EL (cell line): ENCODE measurements around the gene WNT3A.
"Not testable (repeated sequence)": the region's sequence is repeated elsewhere in the genome, so short reads cannot be mapped to it uniquely, and the experiment has no call there.

ENCODE experiments used
- DNase-seq: peaks from one replicate; pipeline ENCODE4 v3.0.0-alpha.2; 2016

WNT3A gene

DNA sequence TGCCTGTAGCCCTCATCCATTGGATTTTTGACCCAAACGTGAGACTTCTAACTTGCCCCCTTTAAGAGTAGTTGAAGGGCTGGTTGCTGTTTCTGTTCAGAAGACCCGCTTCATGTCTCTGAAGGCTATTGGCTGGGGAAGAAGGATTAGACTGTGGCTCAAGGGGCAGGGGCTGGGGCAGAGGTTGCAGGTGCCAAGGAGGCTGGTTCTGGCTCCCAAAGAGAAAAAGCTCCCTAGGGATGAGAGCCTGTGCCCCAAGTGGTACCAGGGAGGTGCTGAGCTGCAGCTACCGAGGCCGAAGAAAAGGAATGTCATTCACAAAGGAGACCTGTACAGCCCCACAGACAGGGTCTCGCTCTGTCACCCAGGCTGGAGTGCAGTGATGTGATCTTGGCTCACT is 5.8 kb downstream of the WNT3A start:
- DNase-seq, result no peak

DNA sequence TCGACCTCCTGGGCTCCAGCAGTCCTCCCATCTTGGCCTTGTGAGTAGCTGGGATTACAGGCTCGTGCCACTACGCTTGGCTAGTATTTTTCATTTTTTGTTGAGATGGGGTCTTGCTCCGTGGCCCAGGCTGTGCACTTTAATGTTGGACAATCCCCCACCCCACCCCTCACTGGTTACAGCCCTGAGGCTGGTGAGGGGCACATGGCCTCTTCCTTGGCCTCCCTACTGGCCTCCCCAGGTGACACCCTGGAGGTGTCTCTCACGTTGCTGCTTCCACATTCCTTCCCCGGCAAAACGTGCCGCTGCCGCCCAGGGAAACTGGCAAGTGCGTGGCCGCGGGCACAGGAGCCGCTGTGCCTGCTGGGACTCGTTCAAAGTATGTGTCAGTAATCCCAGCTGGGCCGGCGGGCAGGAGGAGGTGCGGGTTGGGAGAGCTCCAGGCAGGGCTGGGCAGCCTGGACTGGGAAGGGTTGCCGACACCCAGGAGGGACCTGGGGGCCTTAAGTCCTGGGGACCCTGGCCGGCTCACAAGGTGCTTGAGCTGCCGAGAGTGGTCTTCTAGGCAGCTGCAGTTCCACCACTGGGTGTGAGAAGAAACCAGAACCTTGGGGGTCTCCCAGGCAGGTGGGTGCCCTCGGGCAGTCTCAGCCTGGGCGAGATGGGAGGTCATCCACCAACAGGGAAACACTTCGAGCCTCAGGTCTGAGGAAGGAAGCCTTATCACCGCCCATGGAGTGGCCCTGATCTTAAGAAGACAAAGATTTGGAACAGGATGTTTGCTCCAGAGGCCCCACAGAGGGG is 6.5 kb downstream of the WNT3A start:
- no peak for DNase-seq

DNA sequence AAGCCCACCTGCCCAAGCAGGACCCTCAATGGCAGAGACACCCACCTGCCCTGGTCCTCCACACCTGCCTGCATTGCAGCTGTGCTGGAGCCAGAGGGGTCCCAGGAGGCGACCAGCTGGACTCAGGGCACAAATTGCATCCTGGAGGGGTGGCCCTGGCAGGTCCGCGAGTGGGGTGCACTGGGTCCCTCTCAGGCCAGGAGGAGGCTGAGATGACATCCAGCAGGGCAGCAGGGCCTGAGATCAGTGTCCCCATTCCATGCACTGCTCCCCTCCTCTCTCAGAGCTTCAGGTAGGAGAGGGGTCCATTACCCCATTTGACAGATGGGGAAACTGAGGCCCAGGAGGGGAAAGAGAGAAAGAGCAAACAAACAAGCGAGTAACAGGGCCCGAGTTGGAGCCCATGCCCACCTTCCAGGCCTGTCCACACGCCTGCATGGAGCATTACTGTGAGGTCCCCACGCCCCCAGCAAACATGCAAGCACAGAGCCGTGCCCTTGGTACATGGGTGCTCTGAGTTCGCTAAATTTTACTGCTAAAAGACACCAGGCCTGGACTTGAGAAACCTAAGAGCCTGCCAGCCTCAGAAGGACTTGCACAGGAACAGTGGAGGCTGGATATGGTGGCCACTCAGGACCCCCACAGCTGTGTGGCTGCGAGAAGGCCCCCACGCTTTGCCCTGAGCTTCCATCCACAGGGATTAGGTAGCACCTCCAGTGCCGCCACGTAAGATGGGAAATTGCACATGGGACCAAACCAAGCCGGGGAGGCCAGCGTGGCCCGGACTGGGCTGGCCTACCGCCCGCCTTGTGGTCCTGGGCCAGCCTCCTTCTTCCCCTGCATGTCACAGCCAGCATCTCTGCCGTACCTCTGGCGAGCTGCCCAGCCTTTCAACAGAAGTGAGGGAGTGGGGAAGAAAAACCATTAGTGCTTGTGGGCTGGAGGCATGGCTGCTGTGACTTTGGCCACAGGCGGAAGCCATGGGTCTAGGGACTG is 7.4 kb downstream of the WNT3A start:
- DNase-seq, result peak; percentile 24

DNA sequence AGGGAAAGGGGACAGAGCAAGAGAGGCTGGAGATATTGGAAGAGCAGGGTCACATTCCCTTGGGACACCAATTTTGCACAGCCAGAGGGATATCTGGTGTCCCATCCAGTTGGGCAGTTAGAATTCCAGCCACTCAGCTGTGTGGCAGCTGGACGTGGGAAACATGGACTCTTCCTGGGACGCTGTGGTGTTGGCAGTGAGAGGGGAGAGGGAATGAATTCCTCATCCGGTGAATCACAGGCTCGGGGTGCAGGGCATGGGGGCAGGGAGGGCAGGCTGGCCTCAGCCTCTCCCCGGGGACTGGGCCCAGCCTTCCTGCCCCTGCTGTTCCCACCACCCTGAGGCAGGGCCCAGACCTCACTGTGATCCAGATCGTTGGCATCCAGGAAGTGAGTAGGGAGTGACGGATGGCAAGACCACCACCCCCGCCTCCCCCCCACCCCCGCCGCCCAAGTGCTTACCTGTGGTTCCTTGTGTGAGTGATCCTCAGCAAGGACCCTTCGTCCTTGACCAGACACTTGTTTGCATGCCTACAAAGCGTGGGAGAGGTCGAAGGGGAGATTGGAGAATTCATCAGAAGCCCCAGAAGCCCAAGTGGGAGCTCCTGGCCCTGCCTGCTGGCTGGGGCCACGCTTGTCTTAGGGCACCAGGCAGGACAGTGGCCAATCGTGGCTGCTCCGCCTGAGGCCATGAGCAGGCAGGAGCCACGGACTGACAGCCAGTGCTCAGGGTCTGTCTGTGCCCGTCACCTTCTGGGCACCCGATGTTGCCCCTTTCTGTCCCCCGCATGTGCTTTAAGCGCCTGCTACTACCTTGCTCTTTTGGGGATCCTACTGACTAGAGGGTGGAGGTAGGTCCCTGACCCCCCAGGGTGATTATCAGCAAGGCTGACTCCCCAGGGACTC is 8.7 kb downstream of the WNT3A start:
- peak; percentile 87 for DNase-seq

DNA sequence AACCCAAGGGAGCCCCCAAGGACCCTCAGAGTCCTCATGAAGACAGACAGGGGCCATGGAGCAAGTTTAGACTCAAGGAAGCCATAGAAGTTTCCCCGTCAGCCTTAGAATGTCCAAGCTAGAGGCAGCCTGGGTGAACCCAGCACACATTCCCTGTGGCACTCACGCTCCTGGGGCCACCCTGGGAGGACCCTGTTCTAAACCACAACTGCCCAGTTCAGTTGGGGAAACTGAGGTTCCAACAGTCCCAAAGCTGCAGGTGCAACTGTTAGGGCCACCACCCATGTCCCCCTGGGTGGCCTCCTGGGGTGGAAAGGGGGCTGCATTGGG is 9.3 kb downstream of the WNT3A start:
- DNase-seq, result no peak

DNA sequence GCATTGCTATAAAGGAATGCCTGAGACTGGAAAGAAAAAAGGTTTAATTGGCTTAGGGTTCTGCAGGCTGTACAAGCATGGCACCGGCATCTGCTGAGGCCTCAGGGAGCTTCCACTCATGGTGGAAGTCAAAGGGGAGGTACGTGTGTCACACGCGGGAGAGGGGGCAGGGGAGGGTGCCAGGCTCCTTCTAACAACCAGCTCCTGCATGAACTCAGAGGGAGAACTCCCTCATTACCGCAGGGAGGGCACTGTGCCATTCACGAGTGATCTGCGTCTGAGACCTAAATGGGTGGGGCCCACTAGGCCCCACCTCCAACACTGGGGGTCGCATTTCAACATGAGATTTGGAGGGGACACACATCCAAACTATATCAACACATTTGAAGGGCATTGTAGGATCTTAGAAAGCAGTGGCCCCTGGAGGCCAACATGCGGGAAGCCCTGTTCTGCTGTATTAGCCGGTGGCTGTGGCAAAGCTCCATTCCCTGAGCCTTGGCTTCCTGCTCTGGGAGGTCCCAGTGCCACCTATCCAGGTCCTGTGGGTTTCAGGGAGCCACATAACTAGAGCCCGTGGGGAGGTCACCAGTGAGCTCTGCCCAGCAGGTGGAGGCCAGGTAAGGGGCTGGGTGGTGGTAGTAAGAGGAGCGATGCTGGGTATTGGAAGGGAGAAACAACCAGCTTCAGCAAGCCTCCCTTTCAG is 10.0 kb downstream of the WNT3A start:
- DNase-seq, result no peak

DNA sequence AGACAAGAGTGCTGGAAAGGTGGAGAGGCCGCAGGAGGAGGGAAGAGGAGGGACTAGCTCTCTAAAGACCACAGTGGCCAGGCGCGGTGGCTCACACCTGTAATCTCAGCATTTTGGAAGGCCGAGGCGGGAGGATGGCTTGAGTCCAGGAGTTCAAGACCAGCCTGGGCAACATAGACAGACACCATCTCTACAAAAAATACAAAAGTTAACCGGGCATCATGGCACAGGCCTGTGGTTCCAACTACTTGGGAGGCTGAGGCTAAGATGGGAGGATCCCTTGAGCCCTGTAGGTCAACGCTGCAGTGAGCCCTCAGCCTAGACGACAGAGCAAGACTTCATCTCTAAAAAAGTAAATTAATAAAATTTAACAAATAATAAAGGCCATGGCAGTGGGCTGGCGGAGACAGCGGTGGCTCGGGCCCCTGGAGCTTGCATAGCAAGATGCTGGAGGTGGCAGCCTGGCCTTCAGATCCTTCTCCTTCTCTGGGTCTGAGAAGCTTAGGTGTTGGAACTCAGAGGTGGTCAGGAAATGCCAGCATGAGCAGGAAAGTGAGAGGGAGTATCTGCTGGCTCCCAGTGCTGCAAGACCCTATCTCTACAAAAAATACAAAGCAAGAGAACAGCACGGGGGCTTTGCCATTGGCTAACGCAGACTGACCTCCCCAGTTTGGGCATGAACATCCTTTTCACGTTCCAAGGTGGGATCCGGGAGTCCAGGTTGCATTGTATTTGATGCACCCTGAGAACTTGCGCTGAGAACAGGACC is 10.7 kb downstream of the WNT3A start:
- DNase-seq, result no peak

DNA sequence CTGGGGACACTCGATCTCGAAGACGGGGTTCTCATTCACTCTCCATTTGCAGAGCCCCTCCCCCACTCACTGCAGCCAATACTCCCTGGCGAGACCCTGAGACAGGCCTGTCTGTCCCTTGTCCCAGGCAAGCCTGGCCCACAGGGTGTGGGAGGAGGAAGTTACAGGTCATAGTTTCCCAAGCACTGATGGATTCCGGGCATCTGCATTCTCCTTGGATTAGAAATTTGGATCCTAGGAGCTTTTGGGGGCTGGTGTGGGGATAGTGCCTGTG is 11.3 kb downstream of the WNT3A start:
- DNase-seq, result no peak

DNA sequence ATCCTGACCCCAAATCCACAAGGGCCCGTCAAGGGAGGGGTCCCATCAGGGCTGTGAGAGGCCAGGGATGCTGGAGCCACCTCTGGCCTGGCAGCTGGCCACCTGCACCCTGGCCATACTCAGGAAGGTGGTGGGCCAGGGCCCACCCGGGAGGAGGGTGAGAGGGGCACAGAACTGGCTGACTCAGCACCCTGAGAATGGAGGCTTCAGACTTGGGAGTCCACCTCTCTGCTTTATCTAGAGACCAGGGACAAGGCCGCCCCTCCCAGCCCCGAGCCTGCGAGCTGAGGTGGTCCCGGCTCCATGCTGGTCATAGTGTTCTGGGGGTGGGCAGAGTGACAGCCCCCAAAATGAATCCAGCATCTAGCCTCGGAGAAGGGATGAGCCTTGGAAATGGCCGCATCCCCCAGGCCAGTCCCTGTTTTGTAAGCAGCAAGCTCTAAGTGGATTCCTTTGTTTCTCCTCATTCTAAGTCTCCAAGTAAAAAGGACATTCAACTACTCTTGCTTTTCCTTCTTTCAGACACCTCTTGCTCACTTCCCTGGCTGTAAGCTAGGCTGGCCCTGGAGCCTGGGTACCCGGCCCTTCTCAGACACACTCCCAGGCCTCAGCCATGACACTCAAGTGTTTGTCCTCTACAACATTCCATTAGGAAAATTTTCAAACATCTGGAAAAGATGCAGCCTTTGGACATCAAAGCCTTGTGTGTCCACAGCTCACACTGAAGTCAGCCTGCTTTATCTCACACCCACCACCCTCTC is 12.3 kb downstream of the WNT3A start:
- DNase-seq, result no peak

DNA sequence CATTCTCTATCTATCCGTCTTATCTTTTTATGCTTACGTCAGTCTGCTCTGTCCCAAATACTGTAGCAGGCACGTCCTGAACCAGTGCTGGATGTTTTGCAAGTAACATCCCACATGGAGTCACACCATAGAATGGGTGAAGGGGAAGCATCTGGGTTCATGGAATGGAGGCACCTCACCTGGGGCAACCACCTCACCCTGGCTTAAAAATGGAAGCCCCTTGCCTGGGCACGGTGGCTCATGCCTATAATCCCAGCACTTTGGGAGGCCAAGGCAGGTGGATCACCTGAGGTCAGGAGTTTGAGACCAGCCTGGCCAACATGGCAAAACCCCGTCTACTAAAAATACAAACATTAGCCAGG is 12.9 kb downstream of the WNT3A start:
- not testable (repeated sequence) for DNase-seq

DNA sequence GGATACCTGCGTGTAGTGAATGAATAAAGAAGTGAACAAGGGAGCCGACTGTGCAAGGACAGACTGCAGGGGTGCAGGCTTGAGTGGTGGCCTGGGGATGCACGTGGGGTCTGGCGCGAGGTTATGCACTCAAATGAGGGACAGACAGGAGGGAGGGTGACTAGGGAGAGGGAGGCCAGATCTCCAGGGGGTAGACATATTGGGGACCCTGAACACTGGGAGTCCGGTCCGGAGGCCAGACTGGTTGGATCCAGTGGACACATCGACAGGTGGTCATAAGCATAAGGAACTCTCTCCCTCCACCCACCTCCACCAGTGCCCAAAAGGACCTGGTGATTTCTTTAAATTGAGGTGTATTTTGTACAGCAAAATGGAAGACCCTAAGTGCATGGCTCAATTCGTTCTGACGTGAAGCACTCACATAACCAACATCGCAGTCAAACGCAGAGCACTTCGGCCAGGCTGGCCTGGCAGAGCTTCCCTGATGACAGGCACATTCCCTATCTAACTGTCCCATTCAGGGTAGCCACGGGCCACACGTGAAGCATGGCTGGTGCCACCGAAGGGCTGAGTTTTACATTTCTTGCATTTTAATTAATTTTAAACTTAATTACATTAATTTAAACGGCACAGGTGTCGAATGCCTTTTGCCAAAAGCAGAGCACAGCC is 14.0 kb downstream of the WNT3A start:
- DNase-seq, result no peak

DNA sequence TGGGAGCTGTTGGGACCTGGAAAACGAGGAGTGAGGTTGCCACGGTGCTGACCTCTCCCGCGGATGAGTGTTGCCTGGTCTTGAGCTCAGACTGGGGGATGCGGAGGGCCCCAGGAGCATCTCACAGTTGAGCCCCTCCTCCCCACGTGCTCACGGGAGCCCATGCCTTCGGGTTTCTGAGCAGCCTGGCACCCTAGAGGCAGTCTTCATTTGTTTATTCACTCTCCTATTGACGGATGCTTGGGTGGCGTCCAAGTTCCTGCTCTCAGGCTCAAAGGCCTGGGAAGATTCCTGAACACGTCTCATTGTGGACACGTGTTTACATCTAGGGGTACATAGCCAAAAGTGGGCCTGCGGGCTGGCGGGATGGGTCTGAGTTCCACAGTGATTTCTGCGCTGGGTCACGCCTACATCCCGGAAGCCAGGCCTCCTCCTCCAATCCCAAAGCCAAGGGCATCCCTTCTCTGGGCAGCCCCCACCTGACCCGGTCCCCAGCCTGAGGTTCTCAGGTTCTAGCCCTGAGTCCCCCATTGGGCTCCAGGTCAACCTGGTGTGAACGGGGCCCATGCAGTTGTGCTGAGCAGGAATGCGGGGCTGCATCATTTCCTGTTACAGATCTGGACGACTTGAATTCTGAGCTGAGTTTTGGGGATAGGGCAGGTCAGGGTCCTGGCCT is 14.7 kb downstream of the WNT3A start:
- DNase-seq, result no peak

DNA sequence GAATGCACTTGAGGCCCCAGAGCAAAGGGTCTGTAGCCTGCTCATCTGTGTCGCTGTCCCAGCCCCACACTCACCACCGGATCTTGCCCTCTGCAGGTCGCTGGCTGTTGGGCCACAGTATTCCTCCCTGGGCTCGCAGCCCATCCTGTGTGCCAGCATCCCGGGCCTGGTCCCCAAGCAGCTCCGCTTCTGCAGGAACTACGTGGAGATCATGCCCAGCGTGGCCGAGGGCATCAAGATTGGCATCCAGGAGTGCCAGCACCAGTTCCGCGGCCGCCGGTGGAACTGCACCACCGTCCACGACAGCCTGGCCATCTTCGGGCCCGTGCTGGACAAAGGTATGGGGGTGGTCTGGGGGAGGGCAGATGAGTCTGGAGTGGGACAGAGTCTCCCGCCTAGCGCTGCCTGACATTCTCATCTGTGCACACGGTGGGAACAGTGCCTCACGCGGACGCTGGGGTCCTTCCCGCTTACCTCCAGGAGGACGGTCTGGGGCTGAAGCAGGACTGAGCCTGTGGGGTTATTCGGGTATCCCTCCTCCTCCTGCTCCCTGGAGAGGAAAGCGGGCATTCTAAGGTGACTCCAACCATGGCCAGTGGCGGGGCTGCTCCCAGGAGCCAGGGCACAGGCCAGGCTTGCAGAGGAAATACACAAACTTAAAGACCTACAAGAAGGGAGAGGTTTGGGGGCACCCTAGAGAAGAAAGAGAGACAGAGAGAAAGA is 15.9 kb downstream of the WNT3A start:
- no peak for DNase-seq

DNA sequence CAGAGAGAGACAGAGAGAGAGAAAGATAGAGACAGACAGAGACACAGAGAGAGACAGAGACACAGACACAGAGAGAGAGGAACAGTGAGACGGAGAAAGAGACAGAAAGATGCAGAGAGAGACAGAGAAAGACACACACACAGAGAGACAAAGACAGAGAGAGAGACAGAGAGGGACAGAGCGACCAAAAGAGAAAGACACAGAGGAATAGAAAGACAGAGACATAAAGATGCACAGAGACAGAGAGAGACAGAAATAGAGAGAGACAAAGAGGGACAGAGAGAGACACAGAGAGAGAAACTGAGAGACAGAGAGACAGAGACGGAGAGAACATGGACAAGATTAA is 16.5 kb downstream of the WNT3A start:
- DNase-seq, result no peak

DNA sequence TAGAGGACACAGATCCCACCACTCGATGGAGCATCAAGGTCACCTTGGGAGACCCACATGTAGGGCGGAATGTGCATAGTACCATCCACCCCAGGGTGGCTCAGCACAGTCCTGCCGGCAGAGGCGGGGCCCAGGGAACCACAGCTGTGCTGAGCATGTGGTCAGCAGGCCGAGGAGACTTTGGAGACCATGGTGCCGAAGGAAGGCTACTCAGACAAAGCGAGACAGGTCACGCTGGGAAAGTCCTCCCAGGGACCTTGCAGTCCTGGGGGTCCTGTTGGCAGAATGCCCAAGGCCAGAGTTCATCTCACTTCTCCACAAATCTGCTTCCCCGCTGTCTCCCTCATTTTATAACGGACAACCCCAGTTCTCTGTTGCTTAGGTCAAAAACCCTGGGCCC is 22.5 kb downstream of the WNT3A start:
- DNase-seq, result no peak

DNA sequence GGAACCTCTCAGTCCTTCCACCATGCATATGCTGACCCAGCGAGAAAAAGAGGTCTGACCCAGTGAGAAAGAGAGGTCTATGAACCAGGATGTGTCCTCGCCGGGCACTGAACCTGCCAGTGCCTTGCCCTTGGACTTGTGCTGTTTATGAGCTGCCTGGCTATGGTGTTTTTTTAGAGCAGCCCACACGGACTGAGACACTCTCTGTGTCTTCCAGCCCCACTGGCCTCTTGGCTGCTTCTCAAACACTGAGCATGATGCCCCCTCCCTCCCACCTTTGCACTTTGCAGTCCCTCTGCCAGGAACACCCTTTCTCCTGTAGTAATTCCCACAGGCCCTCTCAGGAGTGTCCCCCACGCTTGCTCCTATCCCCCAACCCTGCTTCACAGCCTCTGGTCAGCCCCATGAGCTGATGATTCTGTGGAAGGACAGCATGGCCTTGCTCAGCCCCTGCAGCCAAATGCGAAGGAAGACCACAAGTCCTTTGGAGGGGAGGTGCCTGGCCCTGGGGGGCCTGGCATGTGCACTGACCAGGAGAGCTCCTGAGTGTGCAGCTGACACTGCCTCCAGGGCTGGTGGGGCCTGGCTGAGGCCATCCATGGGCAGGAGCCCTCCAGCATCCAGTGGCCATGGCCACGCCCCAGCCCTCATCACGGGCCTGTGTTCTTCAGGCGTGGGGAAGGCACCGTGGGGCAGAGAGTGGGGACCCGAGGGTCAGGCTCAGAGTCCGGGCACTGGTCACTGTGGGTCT is 23.8 kb downstream of the WNT3A start:
- DNase-seq, result no peak

DNA sequence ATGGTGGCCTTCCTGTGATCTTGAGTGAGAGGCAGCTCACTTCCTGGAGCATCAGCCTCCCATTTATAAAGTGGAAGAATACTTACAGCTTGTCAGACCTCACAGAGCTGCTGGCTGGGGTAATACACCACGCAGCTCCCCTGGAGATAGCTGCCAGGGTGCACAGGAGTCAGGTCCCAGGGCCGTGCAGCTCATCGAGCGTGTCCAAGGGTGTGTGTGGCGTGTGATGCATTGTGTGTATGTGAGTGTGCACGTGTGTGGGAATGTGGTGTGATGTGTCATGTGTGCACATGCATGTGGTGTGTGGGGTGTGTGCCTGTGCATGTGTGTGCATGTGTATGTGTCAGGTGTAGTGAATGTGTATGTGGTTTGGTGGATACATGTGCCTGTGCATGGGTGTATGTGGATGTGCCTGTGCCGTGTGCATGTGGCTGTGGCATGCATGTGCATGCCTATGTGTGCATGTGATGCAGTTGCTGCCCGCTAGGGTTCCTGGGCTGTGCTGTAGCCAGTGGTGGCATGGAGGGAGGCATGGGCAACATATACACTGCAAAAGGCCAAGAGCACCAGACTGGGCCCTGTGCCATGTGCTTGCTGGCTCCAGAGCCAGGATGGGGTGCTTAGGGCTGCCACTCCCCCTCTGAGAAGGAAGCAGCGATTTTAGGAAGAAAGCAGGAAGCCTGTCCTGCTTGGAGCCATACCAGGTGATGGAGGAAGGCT is 24.6 kb downstream of the WNT3A start:
- DNase-seq, result no peak

DNA sequence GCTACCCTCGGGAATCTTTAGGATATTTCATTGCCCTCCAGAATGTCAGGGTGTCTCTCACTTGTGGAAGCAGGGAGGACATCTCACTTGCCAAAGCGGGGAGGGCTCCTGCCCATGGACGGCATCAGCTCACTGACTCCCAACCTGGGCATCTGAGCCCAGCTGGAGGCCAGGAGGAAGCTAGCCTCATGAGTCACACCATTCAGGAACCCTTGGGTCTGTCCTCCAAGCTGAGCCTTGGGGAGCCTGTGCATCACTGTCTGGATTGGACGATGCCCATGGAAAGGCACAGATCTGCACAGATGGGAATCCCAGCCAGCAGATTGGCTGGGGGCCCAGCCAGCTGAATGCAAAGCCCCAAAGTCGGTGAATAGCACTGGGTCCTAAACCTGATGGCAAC is 25.2 kb downstream of the WNT3A start:
- DNase-seq, result no peak
